ENCODE results near the gene BTNL9. TPM values are rescaled to one million over a fixed set of nuclear protein-coding genes. Genes with fewer than 3 reads are reported as not detected.
"Not testable (repeated sequence)": the region's sequence is repeated elsewhere in the genome, so short reads cannot be mapped to it uniquely, and the experiment has no call there.

Gene BTNL9
- total RNA-seq, 1 donor from 2014 or later, result 0.24 TPM

GRCh38 chr5:181104259-181104568, 64.1 kb downstream of the BTNL9 start:
- peak overlapping the region; percentile 30 for H3K4me3 ChIP-seq
- H2AFZ ChIP-seq (replicated peaks), result peak overlapping the region; percentile 63
- peak; percentile 42 for DNase-seq (ENCODE audit: low spot score)
- H3K27ac ChIP-seq; H3K79me2 ChIP-seq (ENCODE audit: low read depth); H4K20me1 ChIP-seq (ENCODE audit: low read depth); H3K9me3 ChIP-seq (ENCODE audit: low read depth); H3K9me3 Mint-ChIP-seq; H3K9ac ChIP-seq; H3K36me3 ChIP-seq; H3K4me1 ChIP-seq; H3K27ac Mint-ChIP-seq; H3K36me3 Mint-ChIP-seq: not testable (repeated sequence)
- TF ChIP-seq EZH2phosphoT487 (IDR thresholded peaks at IDR 0.05) (peak; percentile 42), EZH2 (IDR thresholded peaks at IDR 0.05) (peak; percentile 74)
- peak overlapping the region; percentile 81 for H3K4me3 Mint-ChIP-seq
- peaks cover 71% of the 10 kb centered on the region for H3K27me3 ChIP-seq
- H3K4me1 Mint-ChIP-seq, result peaks cover 13% of the 10 kb centered on the region
- peaks cover 18% of the 10 kb centered on the region for H3F3A ChIP-seq (ENCODE audit: low read depth)
- H3K4me2 ChIP-seq, result peak overlapping the region; percentile 60
- peaks cover 49% of the 10 kb centered on the region for H3K27me3 Mint-ChIP-seq (ENCODE audit: insufficient read depth, low read depth)

- H3K4me3 Mint-ChIP-seq, result not testable (repeated sequence)
- H3K27me3 Mint-ChIP-seq (ENCODE audit: insufficient read depth, low read depth), result peaks cover 46% of the 10 kb centered on the region
These were observed 64.7 kb downstream of the BTNL9 start for GRCh38 chr5:181104606-181105390.

GRCh38 chr5:181105391-181106025, 65.4 kb downstream of the BTNL9 start:
- H3K4me2 ChIP-seq, result no peak overlapping the region
- H3K27me3 Mint-ChIP-seq (ENCODE audit: insufficient read depth, low read depth), result peaks cover 40% of the 10 kb centered on the region
- TF ChIP-seq EZH2 (IDR thresholded peaks at IDR 0.05) (no peak), CTCF (IDR thresholded peaks at IDR 0.05) (no peak), EZH2phosphoT487 (IDR thresholded peaks at IDR 0.05) (no peak)
- H4K20me1 ChIP-seq (ENCODE audit: low read depth), result no peaks in the 10 kb centered on the region
- no peak for DNase-seq (ENCODE audit: low spot score)
- peaks cover 66% of the 10 kb centered on the region for H3K27me3 ChIP-seq
- H3F3A ChIP-seq (ENCODE audit: low read depth), result peaks cover 5% of the 10 kb centered on the region
- no peak overlapping the region for H3K4me3 ChIP-seq
- no peak overlapping the region for H3K9ac ChIP-seq
- H3K27ac Mint-ChIP-seq, result no peak overlapping the region
- H3K9me3 ChIP-seq (ENCODE audit: low read depth), result no peaks in the 10 kb centered on the region
- H3K4me1 Mint-ChIP-seq, result peaks cover 4% of the 10 kb centered on the region
- H3K9me3 Mint-ChIP-seq, result peaks cover 2% of the 10 kb centered on the region
- no peaks in the 10 kb centered on the region for H3K4me1 ChIP-seq
- H3K27ac ChIP-seq, result no peak overlapping the region
- H2AFZ ChIP-seq (replicated peaks), result no peak overlapping the region
- H3K4me3 Mint-ChIP-seq, result no peak overlapping the region
- no peaks in the 10 kb centered on the region for H3K36me3 ChIP-seq
- no peaks in the 10 kb centered on the region for H3K36me3 Mint-ChIP-seq
- H3K79me2 ChIP-seq (ENCODE audit: low read depth), result no peaks in the 10 kb centered on the region

More at GRCh38 chr5:181104606-181105390, 64.7 kb downstream of the BTNL9 start:
- not testable (repeated sequence) for DNase-seq (ENCODE audit: low spot score); H3K4me1 Mint-ChIP-seq; H3K4me2 ChIP-seq; H3K9me3 Mint-ChIP-seq; H3K9ac ChIP-seq; H3K79me2 ChIP-seq (ENCODE audit: low read depth); H3K9me3 ChIP-seq (ENCODE audit: low read depth); H3K27ac ChIP-seq; H3K4me3 ChIP-seq; H3K4me1 ChIP-seq; H4K20me1 ChIP-seq (ENCODE audit: low read depth); H2AFZ ChIP-seq (replicated peaks); H3K36me3 ChIP-seq; H3K36me3 Mint-ChIP-seq; H3K27ac Mint-ChIP-seq
- peaks cover 12% of the 10 kb centered on the region for H3F3A ChIP-seq (ENCODE audit: low read depth)
- H3K27me3 ChIP-seq, result peaks cover 66% of the 10 kb centered on the region

- Histone ChIP-seq H3K9me3 (ENCODE audit: low read depth) (no peaks in the 10 kb centered on the region), H3K4me2 (no peak overlapping the region), H3K79me2 (ENCODE audit: low read depth) (no peaks in the 10 kb centered on the region), H3K27ac (no peak overlapping the region), H3F3A (ENCODE audit: low read depth) (peaks cover 4% of the 10 kb centered on the region), H3K4me3 (no peak overlapping the region), H3K9ac (no peak overlapping the region), H3K27me3 (peaks cover 83% of the 10 kb centered on the region), H3K4me1 (no peaks in the 10 kb centered on the region), H4K20me1 (ENCODE audit: low read depth) (no peaks in the 10 kb centered on the region), H3K36me3 (no peaks in the 10 kb centered on the region), H2AFZ (replicated peaks) (no peak overlapping the region)
- Mint-ChIP-seq H3K27me3 (ENCODE audit: insufficient read depth, low read depth) (peaks cover 50% of the 10 kb centered on the region), H3K27ac (no peak overlapping the region), H3K4me1 (peaks cover 4% of the 10 kb centered on the region), H3K4me3 (no peak overlapping the region), H3K9me3 (peaks cover 2% of the 10 kb centered on the region), H3K36me3 (no peaks in the 10 kb centered on the region)
- TF ChIP-seq CTCF (IDR thresholded peaks at IDR 0.05) (no peak), EZH2phosphoT487 (IDR thresholded peaks at IDR 0.05) (no peak), EZH2 (IDR thresholded peaks at IDR 0.05) (no peak)
- DNase-seq (ENCODE audit: low spot score), result no peak
These were observed 67.6 kb downstream of the BTNL9 start for GRCh38 chr5:181107699-181108098.
